ENCODE data around the gene ADK.
A peak's percentile ranks its signal among the peaks of the same experiment; 100 is the strongest.
"Not testable (repeated sequence)": the region's sequence is repeated elsewhere in the genome, so short reads cannot be mapped to it uniquely, and the experiment has no call there.

The ADK gene

DNA sequence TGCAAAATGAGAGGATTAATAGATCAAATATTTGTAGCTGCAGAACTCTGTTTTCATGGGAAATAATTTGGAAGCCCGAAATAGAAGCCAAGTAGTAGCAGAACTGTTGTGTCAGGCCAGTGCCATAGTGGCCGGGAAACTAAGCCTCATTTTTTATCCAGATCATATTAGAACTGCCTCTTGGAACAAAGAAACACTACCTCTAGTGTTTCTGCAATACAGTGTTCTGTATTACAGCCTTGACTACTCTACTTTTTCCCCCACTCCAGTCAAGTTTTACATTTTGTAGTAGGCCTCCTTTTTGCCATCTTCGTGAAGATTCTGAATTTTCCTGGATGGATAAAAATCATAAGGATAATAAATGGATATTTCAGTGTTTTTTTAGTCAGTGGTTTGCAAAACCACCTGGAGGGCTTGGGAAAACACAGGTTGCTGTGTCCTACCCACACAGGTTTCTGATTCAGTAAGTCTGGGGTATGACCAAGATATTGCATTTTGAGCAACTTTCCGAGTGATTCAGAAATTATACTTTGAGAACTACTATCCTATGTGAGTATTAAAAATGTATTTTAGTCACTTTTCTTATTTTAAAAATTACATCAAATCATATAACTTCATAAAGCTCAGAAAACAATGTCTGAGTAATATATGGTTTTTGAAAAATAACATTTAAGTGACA lies 349.1 kb downstream of the ADK start:
- FAIRE-seq: peak; percentile 31

GRCh38 chr10:74500816-74501215 lies 349.8 kb downstream of the ADK start:
- no peak for FAIRE-seq

DNA sequence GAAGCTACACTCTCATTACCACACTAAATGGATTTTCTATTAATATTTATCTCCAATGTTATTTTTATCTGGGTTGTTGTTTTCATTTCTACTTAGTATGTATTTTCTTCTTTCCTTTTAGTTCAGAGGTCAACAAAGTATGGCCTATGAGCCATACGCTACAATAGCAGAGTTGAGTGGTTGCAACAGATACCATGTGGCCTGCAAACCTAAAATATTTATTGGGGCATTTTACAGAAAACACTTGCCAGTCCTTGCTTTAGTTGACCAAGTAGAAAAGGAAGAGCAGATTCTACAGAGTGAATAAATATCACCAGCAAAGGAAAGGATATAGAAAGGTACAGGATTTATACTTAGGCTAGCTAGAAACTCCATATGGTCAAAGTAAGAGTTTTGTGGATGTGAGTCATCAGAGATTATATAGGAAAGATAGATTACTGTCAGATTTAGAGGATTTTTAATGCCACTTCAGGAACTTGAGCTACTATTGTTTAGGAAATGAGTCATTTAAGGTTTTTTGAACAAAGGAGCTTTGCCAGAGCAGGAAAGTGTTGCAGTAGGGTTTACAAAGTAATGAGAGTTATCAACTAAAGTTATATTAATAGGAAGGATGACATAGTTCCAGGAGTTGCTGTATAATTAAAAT lies 352.1 kb downstream of the ADK start:
- no peak for FAIRE-seq

GRCh38 chr10:74507951-74508350 lies 356.9 kb downstream of the ADK start:
- FAIRE-seq: no peak

DNA sequence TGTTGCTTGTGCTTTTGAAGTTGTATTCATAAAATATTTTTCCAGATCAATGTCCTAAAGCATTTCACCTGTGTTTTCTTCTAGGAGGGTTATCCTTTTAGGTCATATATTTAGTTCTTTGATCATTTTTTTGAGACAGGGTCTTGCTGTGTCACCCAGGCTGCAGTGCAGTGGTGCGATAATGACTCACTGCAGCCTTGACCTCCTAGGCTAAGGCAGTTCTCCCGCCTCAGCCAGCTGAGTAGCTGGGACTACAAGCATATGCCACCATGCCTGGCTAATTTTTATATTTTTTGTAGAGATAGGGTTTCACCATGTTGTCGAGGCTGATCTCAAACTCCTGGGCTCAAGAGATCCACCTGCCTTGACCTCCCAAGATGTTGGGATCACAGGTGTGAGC lies 359.6 kb downstream of the ADK start:
- no peak for FAIRE-seq

DNA sequence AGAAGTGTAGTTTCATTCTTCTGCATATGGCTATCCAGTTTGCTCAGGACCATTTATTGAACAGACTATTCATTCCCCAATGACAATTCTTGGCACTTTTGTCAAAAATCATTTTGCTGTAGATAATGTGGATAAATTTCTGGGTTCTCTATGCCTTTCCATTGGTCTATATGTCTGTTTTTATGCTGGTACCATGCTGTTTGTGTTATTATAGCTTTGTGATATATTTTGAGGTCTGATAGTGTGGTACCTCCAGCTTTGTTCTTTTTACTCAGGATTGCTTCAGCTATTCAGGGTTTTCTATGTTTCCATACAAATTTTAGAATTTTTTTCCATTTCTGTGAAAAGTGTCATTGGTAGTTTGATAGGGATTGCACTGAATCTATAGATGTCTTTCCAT lies 360.0 kb downstream of the ADK start:
- no peak for FAIRE-seq

DNA sequence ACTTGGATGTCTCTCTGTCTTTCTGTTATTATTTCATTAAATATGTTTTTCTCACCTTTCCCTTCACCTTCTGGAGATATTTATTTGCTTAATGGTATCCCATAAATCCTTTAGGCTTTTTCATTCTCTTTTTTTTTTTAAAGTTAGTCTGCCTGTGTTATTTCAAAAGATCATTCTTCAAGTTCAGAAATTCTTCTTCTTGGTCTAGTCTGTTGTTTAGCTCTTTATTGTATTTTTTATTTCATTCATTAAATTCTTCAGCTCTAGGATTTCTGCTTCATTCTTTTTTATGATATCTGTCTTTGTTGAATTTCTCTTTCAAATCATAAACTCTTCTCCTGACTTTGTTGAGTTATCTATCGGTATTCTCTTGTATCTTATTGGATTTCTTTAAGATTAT lies 363.3 kb downstream of the ADK start:
- FAIRE-seq: peak; percentile 28

GRCh38 chr10:74518061-74518460 lies 367.0 kb downstream of the ADK start:
- no peak for FAIRE-seq

DNA sequence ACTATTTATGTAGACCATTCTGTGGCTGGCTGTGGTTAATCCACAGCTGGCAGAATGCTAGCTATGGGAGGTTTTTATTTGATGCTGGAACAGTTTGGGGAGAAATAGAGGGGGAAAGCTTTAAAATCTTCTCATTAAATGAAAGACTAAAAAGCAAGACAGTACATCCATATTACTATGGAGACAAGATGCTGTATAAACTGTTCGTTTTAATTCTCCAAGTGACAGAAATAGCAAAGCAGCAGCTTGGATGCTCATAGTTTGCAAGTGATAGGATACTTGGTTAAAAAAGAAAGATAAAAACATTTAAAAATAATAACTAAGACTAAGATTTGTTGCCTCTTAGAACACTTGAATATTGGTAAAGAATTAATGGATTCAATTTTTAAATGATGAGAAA lies 370.5 kb downstream of the ADK start:
- FAIRE-seq: peak; percentile 33

- no peak for FAIRE-seq
Measured at GRCh38 chr10:74523199-74523598, 372.2 kb downstream of the ADK start.

DNA sequence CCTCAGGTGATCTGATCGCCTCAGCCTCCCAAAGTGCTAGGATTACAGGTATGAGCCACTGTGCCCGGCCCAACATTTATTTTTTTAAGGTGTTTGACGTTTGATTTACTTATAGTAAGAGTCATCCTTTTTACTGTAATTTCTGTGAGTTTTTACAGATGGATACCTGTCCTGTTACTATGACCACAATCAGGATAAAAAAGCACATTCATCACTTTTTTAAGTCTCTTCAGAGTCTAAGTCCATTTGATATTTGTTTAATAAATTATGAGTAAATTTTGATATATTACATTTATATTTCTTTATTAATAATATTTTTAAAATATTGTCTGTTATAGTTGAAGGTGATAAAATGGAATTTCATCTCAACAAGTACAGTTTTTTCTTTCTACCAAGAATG lies 374.9 kb downstream of the ADK start:
- peak; percentile 54 for FAIRE-seq

- not testable (repeated sequence) for FAIRE-seq
Measured at GRCh38 chr10:74527611-74528010, 376.6 kb downstream of the ADK start.

DNA sequence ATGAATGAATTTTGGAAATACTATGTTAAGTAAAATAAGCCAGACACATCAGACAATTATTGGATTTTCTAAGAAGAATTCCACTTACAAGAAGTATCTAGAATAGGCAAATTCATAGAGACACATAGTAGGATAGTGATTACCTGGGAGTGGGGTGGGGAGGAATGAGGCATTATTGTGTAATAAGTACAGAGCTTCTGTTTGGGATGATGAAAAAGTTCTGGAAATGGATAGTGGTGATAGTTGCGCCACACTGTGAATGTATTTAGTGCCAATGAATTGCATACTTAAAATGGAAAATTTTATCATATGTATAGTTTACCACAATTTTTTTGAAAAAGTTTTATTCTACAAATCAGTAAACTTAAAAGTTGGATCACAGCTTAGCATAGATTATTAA lies 378.2 kb downstream of the ADK start:
- no peak for FAIRE-seq

DNA sequence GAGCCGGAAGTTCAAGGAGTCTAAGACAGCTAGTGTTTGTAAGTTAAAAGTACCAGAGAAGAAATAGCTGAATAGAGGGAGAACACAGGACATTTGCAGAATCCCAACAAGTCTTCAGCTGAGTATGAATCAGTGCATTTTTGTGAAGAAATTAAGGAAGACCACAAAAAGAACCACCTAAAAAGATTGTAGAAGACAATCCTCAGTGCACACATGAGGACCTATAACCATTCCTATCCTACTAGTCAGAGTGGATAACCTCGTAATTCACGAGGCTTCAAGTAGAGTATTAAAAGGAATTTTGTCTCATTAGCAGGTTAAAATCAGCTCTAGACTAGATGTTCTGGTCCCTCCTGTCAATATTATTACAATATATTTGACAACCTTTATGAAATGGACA lies 380.0 kb downstream of the ADK start:
- FAIRE-seq: no peak

DNA sequence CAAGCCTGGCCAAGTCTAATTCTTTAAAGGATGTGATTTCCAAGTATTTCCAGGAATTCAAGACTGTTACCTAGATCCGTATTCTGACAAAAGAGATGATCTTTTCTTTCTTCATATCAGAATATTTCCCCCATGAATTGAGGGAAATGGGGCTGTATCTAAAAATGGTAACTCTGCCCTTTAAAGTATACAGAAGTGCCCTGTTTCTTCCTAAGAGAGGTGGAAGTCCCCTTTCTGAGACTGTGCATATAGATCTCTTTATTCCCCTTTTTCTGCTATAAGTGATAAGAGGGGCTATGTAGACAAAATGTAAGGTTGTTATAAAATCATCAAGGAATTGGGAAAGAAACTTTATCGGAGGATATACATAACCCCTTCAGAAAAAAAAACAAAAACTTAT lies 388.3 kb downstream of the ADK start:
- no peak for FAIRE-seq

DNA sequence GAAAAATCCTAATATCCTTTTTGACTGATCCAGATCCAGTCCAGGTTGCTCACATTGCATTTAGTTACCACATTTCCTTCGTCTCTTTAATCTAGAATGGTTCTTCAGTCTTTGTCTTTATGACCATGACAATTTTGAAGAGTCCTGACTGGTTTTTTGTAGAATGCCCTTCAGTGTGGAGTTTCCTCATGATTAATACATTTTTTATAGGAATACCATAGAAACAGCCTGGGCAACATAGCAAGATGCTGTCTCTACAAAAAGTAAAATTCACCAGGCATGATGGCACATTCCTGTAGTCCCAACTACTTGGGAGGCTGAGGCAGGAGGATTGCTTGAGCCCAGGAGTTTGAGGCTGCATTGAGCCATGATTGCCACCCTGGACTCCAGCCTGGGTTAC lies 390.4 kb downstream of the ADK start:
- no peak for FAIRE-seq

DNA sequence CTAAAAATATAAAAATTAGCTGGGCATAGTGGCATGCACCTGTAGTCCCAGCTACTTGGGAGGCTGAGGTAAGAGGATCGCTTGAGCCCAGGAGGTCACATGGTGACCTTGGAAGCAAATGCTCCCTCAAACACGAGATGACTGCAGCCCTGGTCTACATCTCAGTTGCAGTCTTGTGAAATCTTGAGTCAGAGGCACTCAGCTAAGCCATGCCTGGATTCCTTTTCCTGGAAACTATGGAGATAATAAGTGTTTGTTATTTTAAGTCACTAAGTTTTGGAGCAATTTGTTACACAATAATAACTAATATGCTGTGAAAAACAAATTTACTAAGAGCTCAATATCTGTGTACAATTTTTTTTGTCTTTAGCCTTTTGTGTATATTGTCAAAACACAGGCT lies 391.1 kb downstream of the ADK start:
- no peak for FAIRE-seq

DNA sequence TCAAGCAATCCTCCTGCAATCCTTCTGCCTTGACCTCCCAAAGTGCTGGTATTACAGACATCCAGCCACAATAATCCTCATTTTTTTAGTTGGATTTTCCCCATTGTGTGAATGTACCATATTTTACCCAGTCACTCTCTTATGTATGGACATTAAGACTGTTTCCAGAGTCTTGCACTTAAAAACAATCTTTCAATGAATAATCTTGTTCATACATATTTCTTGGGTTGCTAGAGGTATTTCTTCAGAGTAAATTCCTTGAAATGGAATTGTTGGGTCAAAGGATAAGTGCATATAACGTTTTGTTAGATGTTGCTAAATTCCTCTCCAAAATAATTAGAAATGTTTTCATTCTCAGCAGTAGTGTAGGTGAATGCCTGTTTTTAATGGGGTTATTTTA lies 392.3 kb downstream of the ADK start:
- no peak for FAIRE-seq

- FAIRE-seq: no peak
Measured at GRCh38 chr10:74544106-74544505, 393.1 kb downstream of the ADK start.

GRCh38 chr10:74548676-74549075 lies 397.7 kb downstream of the ADK start:
- no peak for FAIRE-seq

DNA sequence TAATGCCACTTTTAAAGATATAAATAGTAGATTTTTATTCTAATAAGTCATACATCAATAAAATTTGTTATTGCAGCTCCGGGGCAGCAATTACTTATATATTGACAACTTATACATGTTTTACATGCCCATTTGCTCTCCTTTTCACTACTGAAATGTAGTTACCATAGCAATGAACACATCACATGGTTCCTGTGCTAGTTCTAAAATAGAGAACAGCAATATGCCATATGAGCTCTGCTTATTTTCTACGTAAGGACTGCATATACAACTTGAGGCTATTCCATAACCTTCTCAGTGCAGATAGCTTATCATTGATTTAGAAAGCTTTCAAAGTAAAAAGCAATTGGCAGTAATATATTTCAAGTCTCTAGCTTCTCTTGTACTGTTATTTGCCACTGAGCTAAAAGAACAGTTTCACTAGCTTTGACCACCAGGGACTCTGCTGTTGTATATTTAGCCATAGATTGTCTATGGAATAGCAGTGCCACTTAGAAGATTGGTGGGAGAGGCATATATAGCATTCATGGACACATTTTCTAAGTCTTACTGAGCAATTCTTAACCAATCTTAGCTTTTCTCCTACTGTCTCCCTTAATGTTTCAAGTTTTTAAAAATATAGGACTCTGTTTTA lies 405.2 kb downstream of the ADK start:
- FAIRE-seq: no peak

DNA sequence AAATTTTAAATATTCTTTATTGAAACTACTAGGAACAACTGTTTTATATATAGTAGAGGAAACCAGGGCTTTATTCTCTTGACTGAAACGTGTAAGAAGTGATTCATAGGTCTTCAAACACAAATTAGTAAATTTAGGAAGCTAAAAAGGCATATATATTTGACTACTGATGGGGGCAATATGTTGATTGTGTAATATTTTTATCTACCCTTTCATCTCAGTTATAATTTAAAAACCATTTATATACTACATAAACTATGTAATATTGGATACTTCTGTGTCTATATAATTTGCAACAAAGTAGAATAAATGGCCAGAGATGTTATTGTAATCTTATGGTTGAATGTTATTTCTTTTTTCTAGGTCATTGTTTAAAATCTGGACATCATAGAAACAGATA lies 406.1 kb downstream of the ADK start:
- no peak for FAIRE-seq

DNA sequence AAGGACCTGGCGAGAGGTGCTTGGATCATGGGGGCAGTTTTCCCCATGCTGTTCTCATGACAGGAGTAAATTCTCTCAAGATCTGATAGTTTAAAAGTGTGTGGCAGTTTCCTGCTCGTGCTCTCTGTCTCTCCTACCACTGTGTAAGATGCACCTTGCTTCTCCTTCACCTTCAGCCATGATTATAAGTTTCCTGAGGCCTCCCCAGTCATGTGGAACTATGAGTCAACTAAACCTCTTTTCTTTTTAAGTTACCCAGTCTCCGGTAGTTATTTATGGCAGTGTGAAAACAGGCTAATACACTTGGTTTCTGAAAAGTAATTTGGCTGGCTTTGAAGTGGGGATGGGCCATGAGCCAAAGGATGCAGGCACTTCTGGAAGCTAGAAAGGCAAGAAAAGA lies 407.4 kb downstream of the ADK start:
- no peak for FAIRE-seq

DNA sequence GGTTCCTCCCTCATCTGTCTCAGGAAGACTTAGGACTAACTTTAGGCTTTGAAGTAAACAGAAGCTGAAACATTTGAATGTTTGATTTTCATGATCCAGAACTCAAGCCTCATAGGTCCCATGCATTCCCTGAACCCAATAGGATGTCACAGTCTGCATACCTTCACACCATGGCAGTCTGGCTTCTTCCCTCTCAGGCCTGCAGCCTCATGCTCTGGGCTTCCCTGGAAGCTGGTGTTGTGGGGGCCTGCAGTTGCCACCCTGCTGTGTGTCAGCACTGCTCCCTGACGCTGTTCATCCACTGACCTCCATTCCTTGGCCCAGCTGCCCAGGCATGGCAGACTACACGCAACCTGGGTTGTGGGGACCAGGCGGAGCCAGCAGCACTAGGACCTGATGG lies 407.9 kb downstream of the ADK start:
- no peak for FAIRE-seq

DNA sequence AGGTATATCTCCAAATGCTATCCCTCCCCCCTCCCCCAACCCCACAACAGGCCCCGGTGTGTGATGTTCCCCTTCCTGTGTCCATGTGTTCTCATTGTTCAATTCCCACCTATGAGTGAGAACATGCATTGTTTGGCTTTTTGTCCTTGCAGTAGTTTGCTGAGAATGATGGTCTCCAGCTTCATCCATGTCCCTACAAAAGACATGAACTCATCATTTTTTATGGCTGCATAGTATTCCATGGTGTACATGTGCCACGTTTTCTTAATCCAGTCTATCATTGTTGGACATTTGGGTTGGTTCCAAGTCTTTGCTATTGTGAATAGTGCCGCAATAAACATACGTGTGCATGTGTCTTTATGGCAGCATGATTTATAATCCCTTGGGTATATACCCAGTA lies 417.9 kb downstream of the ADK start:
- not testable (repeated sequence) for FAIRE-seq

Data from G401.6 (cell line).